HG02973 (cell line): ENCODE data around the gene RHBDD3.
"Not testable (repeated sequence)": the region's sequence is repeated elsewhere in the genome, so short reads cannot be mapped to it uniquely, and the experiment has no call there.

ENCODE experiments used
- ATAC-seq: cut with Tn5 transposase; IDR thresholded peaks from one replicate; pipeline ENCODE4 v1.9.1; 2021; ENCODE audit warnings: moderate library complexity; ENCODE audit not compliant: unreplicated experiment

Gene RHBDD3

DNA sequence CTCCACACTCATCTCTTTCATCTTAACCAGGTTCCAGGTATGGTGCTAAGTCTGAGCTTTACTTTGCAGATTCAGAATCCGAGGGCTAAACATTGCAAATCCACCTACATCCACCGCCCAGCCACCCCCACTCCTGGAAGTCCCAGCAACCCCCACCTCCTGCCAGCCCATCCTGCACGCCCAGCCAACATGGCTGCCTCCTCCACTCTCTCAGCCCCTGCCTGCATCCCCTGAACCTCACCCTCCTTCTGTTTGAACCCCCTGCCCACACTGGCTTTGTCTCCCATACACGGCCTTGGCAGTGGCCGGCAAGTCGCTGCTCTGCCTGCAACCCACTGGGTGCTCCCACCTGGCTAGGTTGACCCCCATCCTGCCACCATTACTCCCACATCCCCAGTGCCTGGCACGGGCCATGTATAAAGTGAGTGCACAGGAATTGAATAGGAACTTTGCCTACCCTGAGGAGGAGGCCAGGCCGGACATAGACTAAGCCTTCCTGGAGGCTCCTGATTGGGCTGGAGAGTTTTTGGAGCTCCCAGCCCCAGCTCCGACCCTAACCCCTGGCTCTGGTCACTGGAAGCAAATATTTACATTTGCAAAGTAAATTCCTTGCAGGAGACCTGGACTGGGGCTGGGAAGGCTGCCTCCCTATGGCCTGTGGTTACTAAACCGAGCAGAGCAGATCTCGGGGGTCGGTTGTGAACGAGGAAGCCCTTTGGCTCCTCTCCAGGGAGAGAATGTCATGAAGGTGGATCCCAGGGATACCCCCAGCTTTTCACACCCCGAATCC is 47.7 kb downstream of the RHBDD3 start:
- no peak for ATAC-seq

GRCh38 chr22:29219409-29219782 is 48.4 kb downstream of the RHBDD3 start:
- ATAC-seq: not testable (repeated sequence)

GRCh38 chr22:29218758-29219408 is 48.9 kb downstream of the RHBDD3 start:
- no peak for ATAC-seq

- no peak for ATAC-seq
Observed at GRCh38 chr22:29217827-29218757, 49.7 kb downstream of the RHBDD3 start.

GRCh38 chr22:29216873-29217666 is 50.7 kb downstream of the RHBDD3 start:
- ATAC-seq: no peak

GRCh38 chr22:29216011-29216872 is 51.5 kb downstream of the RHBDD3 start:
- ATAC-seq: no peak

GRCh38 chr22:29215012-29215860 is 52.5 kb downstream of the RHBDD3 start:
- no peak for ATAC-seq

GRCh38 chr22:29214232-29214631 is 53.5 kb downstream of the RHBDD3 start:
- no peak for ATAC-seq

- no peak for ATAC-seq
Observed at GRCh38 chr22:29213493-29213892, 54.3 kb downstream of the RHBDD3 start.

GRCh38 chr22:29212743-29213142 is 55.0 kb downstream of the RHBDD3 start:
- ATAC-seq: no peak

GRCh38 chr22:29211466-29211865 is 56.3 kb downstream of the RHBDD3 start:
- no peak for ATAC-seq

DNA sequence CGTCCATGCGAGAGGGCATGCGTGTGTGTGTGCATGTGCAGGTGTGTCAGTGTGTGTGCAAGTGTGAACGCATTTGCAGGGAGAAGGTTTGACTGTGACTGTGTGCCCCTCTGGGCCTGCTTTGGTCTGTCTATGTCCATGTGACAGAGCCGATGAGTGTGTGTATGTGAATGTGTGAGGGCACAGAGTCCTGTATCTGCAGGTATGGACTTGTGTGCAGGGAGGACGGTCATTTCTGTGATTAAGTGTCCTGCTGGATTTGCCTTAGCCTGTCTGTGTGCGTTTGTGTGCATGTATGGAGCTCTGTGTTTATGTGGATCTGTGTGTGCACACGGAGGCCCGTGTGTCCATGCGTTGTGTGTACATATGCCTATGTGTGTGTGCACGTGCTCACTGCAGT is 56.7 kb downstream of the RHBDD3 start:
- ATAC-seq: no peak
